ENCODE results near the gene CREB1. TPM values are rescaled to one million over a fixed set of nuclear protein-coding genes. Genes with fewer than 3 reads are reported as not detected.
"Not testable (repeated sequence)": the region's sequence is repeated elsewhere in the genome, so short reads cannot be mapped to it uniquely, and the experiment has no call there.

Gene CREB1
- total RNA-seq, 4 donors from 2014 or later, result 33.9 to 44.3 (median 37.1) TPM

- H3K27ac ChIP-seq, result no peak overlapping the region
- H3K4me1 ChIP-seq, result no peaks in the 10 kb centered on the region
- DNase-seq, result no peak
- intact Hi-C loops (cut with DNase I), result no loop called here
- H3K27me3 ChIP-seq, result no peaks in the 10 kb centered on the region
- no peaks in the 10 kb centered on the region for H3K36me3 ChIP-seq
- no peaks in the 10 kb centered on the region for H3K9me3 ChIP-seq
- H3K4me3 ChIP-seq, result no peak overlapping the region
- no peak for TF ChIP-seq POLR2A (IDR thresholded peaks at IDR 0.05)
- TF ChIP-seq CTCF (IDR thresholded peaks at IDR 0.05), result no peak
- WGBS, 2 donors, result 73 to 83% methylated on average over 2 of the region's 2 CpGs
Observed at GRCh38 chr2:207491086-207491485, 38.7 kb upstream of the CREB1 start.

GRCh38 chr2:207491956-207492355 is 37.8 kb upstream of the CREB1 start:
- H3K36me3 ChIP-seq, result no peaks in the 10 kb centered on the region
- 54 to 68% methylated on average over 5 of the region's 5 CpGs for WGBS, 2 donors
- no peak overlapping the region for H3K27ac ChIP-seq
- no peak for DNase-seq
- H3K9me3 ChIP-seq, result no peaks in the 10 kb centered on the region
- H3K4me1 ChIP-seq, result no peaks in the 10 kb centered on the region
- H3K27me3 ChIP-seq, result no peaks in the 10 kb centered on the region
- intact Hi-C loops (cut with DNase I), result no loop called here
- no peak for TF ChIP-seq POLR2A (IDR thresholded peaks at IDR 0.05)
- no peak for TF ChIP-seq CTCF (IDR thresholded peaks at IDR 0.05)
- H3K4me3 ChIP-seq, result no peak overlapping the region

- WGBS, 2 donors, result 44 to 47% methylated on average over 1 of the region's 1 CpG
- Histone ChIP-seq H3K36me3 (no peaks in the 10 kb centered on the region), H3K27me3 (no peaks in the 10 kb centered on the region), H3K27ac (no peak overlapping the region), H3K4me3 (no peak overlapping the region), H3K4me1 (no peaks in the 10 kb centered on the region), H3K9me3 (no peaks in the 10 kb centered on the region)
- DNase-seq, result no peak
- intact Hi-C loops (cut with DNase I), result no loop called here
- TF ChIP-seq POLR2A (IDR thresholded peaks at IDR 0.05), result no peak
- no peak for TF ChIP-seq CTCF (IDR thresholded peaks at IDR 0.05)
Observed at GRCh38 chr2:207492461-207492860, 37.3 kb upstream of the CREB1 start.

- H3K9me3 ChIP-seq, result no peaks in the 10 kb centered on the region
- no peak overlapping the region for H3K27ac ChIP-seq
- no peaks in the 10 kb centered on the region for H3K36me3 ChIP-seq
- H3K27me3 ChIP-seq, result no peaks in the 10 kb centered on the region
- no peaks in the 10 kb centered on the region for H3K4me1 ChIP-seq
- intact Hi-C loops (cut with DNase I), result no loop called here
- no peak for TF ChIP-seq CTCF (IDR thresholded peaks at IDR 0.05)
- TF ChIP-seq POLR2A (IDR thresholded peaks at IDR 0.05), result no peak
- no peak overlapping the region for H3K4me3 ChIP-seq
- WGBS, 2 donors, result 74 to 86% methylated on average over 1 of the region's 1 CpG
- no peak for DNase-seq
Observed at GRCh38 chr2:207494137-207494536, 35.6 kb upstream of the CREB1 start.

- DNase-seq; H3K27ac ChIP-seq; H3K9me3 ChIP-seq; intact Hi-C loops (cut with DNase I); H3K4me3 ChIP-seq; H3K27me3 ChIP-seq; H3K36me3 ChIP-seq; H3K4me1 ChIP-seq: not testable (repeated sequence)
- 70 to 88% methylated on average over 10 to 12 of the region's 12 CpGs for WGBS, 2 donors
Observed at GRCh38 chr2:207496936-207497335, 32.8 kb upstream of the CREB1 start.

- H3K4me1 ChIP-seq, result peaks cover 0 to 7% (median 0%) of the 10 kb centered on the region in 3 donors
- H3K27me3 ChIP-seq, result no peaks in the 10 kb centered on the region
- no peak overlapping the region for H3K27ac ChIP-seq
- WGBS, 2 donors, result 67 to 94% methylated on average over 1 of the region's 1 CpG
- no peak overlapping the region for H3K4me3 ChIP-seq
- TF ChIP-seq CTCF (IDR thresholded peaks at IDR 0.05), result no peak
- no peak for TF ChIP-seq POLR2A (IDR thresholded peaks at IDR 0.05)
- H3K36me3 ChIP-seq, result no peaks in the 10 kb centered on the region
- DNase-seq, result no peak
- intact Hi-C loops (cut with DNase I), result no loop called here
- H3K9me3 ChIP-seq, result no peaks in the 10 kb centered on the region
Observed at GRCh38 chr2:207497596-207497995, 32.2 kb upstream of the CREB1 start.
